Neuronal stem cell (in vitro differentiated cells): Measurements from ENCODE around the gene MYO1C.

Experiments used
- DNase-seq: peaks from one replicate; pipeline ENCODE4 v3.0.0-alpha.2; 2013; ENCODE audit warnings: low spot score
- H2AFZ ChIP-seq: one replicate; pipeline ENCODE4 v1.6.1; 2013; ENCODE audit warnings: mild to moderate bottlenecking, low read length, inconsistent platforms
- H2AK5ac ChIP-seq: 2 replicates; pipeline ENCODE4 v1.6.1; 2013; ENCODE audit warnings: low read depth, mild to moderate bottlenecking, inconsistent platforms, low read length, moderate library complexity, mixed read lengths
- H2BK120ac ChIP-seq: 2 replicates; pipeline ENCODE4 v1.6.1; 2013; ENCODE audit warnings: low read depth, mild to moderate bottlenecking, inconsistent platforms, low read length, moderate library complexity, mixed read lengths
- H2BK12ac ChIP-seq: one replicate; pipeline ENCODE4 v1.6.1; 2013; ENCODE audit warnings: low read length, inconsistent platforms
- H2BK15ac ChIP-seq: 2 replicates; pipeline ENCODE4 v1.6.1; 2013; ENCODE audit warnings: mild to moderate bottlenecking, low read length, inconsistent platforms, mixed read lengths
- H2BK5ac ChIP-seq: one replicate; pipeline ENCODE4 v1.6.1; 2013; ENCODE audit warnings: inconsistent platforms, mild to moderate bottlenecking, low read length, moderate library complexity
- H3K14ac ChIP-seq: one replicate; pipeline ENCODE4 v1.6.1; 2013; ENCODE audit warnings: low read length, inconsistent platforms
- H3K18ac ChIP-seq: 2 replicates; pipeline ENCODE4 v1.6.1; 2013; ENCODE audit warnings: low read length, inconsistent platforms
- H3K23ac ChIP-seq: 2 replicates; pipeline ENCODE4 v1.6.1; 2013; ENCODE audit warnings: low read depth, mild to moderate bottlenecking, mixed read lengths, low read length, inconsistent platforms; ENCODE audit not compliant: poor library complexity
- H3K27ac ChIP-seq: replicated peaks from 3 replicates; pipeline ENCODE4 v1.5.1; 2013; ENCODE audit warnings: low read length, inconsistent platforms
- H3K27me3 ChIP-seq, 3 experiments: 2 replicates each; pipeline ENCODE4 v1.6.1; 2013; ENCODE audit warnings: low read length in 3 of 3, mild to moderate bottlenecking in 2 of 3, inconsistent platforms in 1 of 3, low read depth in 1 of 3, mixed read lengths in 1 of 3, moderate library complexity in 1 of 3; ENCODE audit not compliant: control insufficient read depth in 3 of 3, insufficient read depth in 3 of 3
- H3K36me3 ChIP-seq, 2 donors: replicated peaks in 1 of 2; 2 replicates each; pipeline ENCODE4 v1.6.1; 2013; ENCODE audit warnings: low read length in 2 of 2; ENCODE audit not compliant: control insufficient read depth in 2 of 2, insufficient read depth in 2 of 2
- H3K4ac ChIP-seq: 2 replicates; pipeline ENCODE4 v1.6.1; 2013; ENCODE audit warnings: inconsistent platforms, mild to moderate bottlenecking, low read length, moderate library complexity
- H3K4me1 ChIP-seq, 2 donors: 1 replicate in 1 of 2; 2 replicates in 1 of 2; pipeline ENCODE4 v1.6.1; 2013; ENCODE audit warnings: low read length in 2 of 2, low read depth in 1 of 2; ENCODE audit not compliant: control insufficient read depth in 2 of 2, insufficient read depth in 1 of 2
- H3K4me2 ChIP-seq: one replicate; pipeline ENCODE4 v1.6.1; 2013; ENCODE audit warnings: mild to moderate bottlenecking, low read length, inconsistent platforms; ENCODE audit not compliant: insufficient read depth, poor library complexity, severe bottlenecking
- H3K4me3 ChIP-seq, 2 donors: 2 replicates each; pipeline ENCODE4 v1.5.1; 2013; ENCODE audit warnings: low read length in 2 of 2, mild to moderate bottlenecking in 2 of 2, inconsistent platforms in 1 of 2, moderate library complexity in 1 of 2
- H3K79me1 ChIP-seq: one replicate; pipeline ENCODE4 v1.6.1; 2013; ENCODE audit warnings: low read depth, mild to moderate bottlenecking, inconsistent platforms, low read length, moderate library complexity
- H3K9ac ChIP-seq: one replicate; pipeline ENCODE4 v1.6.1; 2013; ENCODE audit warnings: mild to moderate bottlenecking, low read depth, low read length, inconsistent platforms; ENCODE audit not compliant: poor library complexity
- H3K9me3 ChIP-seq, 2 donors: replicated peaks in 1 of 2; 2 replicates each; pipeline versions ENCODE3 to v1.6.1; 2013; ENCODE audit warnings: low read length in 2 of 2, mild to moderate bottlenecking in 2 of 2, inconsistent platforms in 1 of 2, low read depth in 1 of 2, mixed read lengths in 1 of 2, moderate library complexity in 1 of 2; ENCODE audit not compliant: control insufficient read depth in 2 of 2, insufficient read depth in 1 of 2
- H4K8ac ChIP-seq: one replicate; pipeline ENCODE4 v1.6.1; 2013; ENCODE audit warnings: low read depth, mild to moderate bottlenecking, inconsistent platforms, low read length, moderate library complexity
- H4K91ac ChIP-seq: one replicate; pipeline ENCODE4 v1.6.1; 2013; ENCODE audit warnings: low read length, low read depth, mild to moderate bottlenecking, inconsistent platforms; ENCODE audit not compliant: poor library complexity
- WGBS, 2 donors: extraction: QIAGEN DNeasy Blood & Tissue Kit; methylation state at CpG; one replicate each; pipeline ENCODE4 v1.1.7; 2013; ENCODE audit warnings: missing lambda C conversion rate in 2 of 2, mixed read lengths in 1 of 2; ENCODE audit not compliant: insufficient read length in 2 of 2, insufficient replicate concordance in 1 of 2; ENCODE audit errors: extremely low coverage in 2 of 2; 5-methylcytosine and 5-hydroxymethylcytosine counted together

The MYO1C gene

DNA sequence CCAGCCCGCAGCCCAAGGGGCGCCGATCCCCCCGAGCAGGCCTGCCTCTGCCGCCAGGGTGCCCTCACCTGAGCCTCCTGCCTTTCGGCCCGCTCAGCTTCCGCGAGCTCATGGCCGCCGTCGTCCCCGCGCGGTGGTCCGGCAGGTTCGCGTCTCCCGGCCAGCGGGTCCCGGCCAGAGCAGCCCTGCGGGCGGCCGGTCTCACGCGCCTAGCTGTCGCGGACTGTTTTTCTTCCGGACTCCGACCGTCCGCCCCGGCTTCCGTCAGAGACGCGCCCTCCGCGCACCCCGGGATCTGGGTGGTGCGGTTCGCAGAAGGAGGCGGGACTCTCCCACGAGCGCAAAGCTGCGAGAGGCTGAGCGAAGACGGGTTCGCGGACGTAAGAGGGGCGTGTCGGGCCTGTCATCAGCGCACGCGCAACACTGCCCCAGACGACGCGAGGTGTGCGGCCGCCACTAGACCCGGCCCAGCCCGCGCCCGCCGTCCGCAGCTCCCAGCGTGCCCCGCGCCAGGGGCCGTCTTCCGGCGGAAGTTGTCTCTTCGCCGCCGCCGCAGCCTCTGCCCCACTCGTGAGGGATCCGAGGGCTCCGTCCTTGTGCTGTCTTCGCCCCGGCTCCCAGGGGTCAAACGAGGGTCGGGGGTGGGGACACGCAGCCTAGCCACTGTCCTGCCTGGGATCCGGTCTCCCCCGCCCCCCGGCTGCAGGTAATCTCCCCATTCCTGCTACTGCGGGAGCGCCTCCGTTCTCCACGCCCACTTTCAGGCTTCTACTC is 24.1 kb upstream of the MYO1C start, which contains the start of gene INPP5K:
Gene INPP5K (minus strand): TSS at position 225 of the 774 bp plus-strand sequence. CDS start 113 bp downstream, at position 112.
- H3K18ac ChIP-seq, result peak within 1 kb of the TSS; percentile 92
- no CpG with 5 or more reads among the region's 91 CpGs for WGBS, 2 donors
- DNase-seq, result peak; percentile 94
- H3K9me3 ChIP-seq, result peaks cover 0 to 2% of the 10 kb centered on the region in 2 donors
- no peak within 1 kb of the TSS for H3K4ac ChIP-seq
- H2BK120ac ChIP-seq, result peak within 1 kb of the TSS; percentile 10
- peak within 1 kb of the TSS; percentile 52 for H3K27ac ChIP-seq
- peak within 1 kb of the TSS; percentile 79 for H3K4me2 ChIP-seq
- H3K79me1 ChIP-seq, result peaks cover 3% of the 10 kb centered on the region
- H3K36me3 ChIP-seq, result peaks cover 17 to 48% of the 10 kb centered on the region in 2 donors
- H3K23ac ChIP-seq, result peak within 1 kb of the TSS; percentile 87
- H3K14ac ChIP-seq, result peak within 1 kb of the TSS; percentile 1
- no peaks in the 10 kb centered on the region for H3K27me3 ChIP-seq
- H2AK5ac ChIP-seq, result no peak within 1 kb of the TSS
- peak within 1 kb of the TSS; percentile 96 for H3K9ac ChIP-seq
- H4K91ac ChIP-seq, result no peak within 1 kb of the TSS
- H2BK15ac ChIP-seq, result no peak within 1 kb of the TSS
- peak within 1 kb of the TSS; percentile 98 for H2AFZ ChIP-seq
- no peak within 1 kb of the TSS for H2BK12ac ChIP-seq
- H4K8ac ChIP-seq, result peak within 1 kb of the TSS; percentile 83
- peak within 1 kb of the TSS; percentile 98 for H3K4me3 ChIP-seq
- H3K4me1 ChIP-seq, result peaks cover 4 to 5% of the 10 kb centered on the region in 2 donors
- H2BK5ac ChIP-seq, result no peak within 1 kb of the TSS

DNA sequence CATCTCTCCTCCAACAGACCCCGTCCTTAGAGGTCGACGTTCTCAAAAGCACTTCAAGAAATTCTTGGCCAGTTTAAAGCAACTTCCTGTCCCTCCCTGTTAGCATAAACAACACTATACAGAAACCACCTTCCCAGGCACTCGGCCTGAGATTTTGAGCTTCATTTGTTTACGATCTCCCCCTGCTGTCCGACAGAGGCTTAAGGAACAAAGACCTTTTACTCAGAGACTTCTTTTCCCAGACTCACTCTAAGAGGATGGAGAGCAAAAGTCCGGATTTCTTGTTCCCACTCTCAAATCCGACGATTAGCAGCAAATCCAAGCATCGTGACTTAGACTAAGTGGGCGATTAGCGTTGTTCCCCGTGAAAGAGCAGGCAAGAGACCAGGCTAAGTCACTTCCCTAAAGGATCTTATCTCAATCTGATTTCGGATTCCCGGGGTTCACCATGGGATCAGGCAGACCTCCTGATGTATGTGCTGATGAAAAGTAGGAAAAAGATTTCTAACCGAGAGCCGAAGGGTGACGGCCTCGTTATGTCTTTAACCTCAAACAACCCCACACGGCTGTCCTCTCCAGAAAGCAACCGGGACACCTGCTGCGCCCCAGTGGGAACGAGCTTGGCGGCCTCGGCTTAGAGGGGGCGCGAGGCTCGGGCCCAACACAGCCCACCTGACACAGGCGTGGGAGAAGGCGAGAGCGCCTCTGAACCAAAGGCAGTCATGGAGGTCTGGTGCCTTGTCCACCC is 23.3 kb upstream of the MYO1C start:
- peaks cover 12 to 40% of the 10 kb centered on the region in 2 donors for H3K36me3 ChIP-seq
- peaks cover 3% of the 10 kb centered on the region for H3K79me1 ChIP-seq
- no peak overlapping the region for H2AK5ac ChIP-seq
- peaks cover 4 to 7% of the 10 kb centered on the region in 2 donors for H3K4me1 ChIP-seq
- peak overlapping the region; percentile 79 for H3K4me2 ChIP-seq
- H3K4me3 ChIP-seq, result peak overlapping the region; percentile 98
- no peak overlapping the region for H2BK12ac ChIP-seq
- no peak overlapping the region for H4K8ac ChIP-seq
- peak overlapping the region; percentile 98 for H2AFZ ChIP-seq
- WGBS, 2 donors, result no CpG with 5 or more reads among the region's 31 CpGs
- H3K14ac ChIP-seq, result no peak overlapping the region
- no peak overlapping the region for H3K4ac ChIP-seq
- DNase-seq, result peak; percentile 62
- H3K9me3 ChIP-seq, result no peaks in the 10 kb centered on the region
- H2BK15ac ChIP-seq, result no peak overlapping the region
- H3K23ac ChIP-seq, result no peak overlapping the region
- no peaks in the 10 kb centered on the region for H3K27me3 ChIP-seq
- H4K91ac ChIP-seq, result no peak overlapping the region
- H3K18ac ChIP-seq, result peak overlapping the region; percentile 21
- H2BK120ac ChIP-seq, result no peak overlapping the region
- peak overlapping the region; percentile 86 for H3K9ac ChIP-seq
- no peak overlapping the region for H3K27ac ChIP-seq
- H2BK5ac ChIP-seq, result no peak overlapping the region

DNA sequence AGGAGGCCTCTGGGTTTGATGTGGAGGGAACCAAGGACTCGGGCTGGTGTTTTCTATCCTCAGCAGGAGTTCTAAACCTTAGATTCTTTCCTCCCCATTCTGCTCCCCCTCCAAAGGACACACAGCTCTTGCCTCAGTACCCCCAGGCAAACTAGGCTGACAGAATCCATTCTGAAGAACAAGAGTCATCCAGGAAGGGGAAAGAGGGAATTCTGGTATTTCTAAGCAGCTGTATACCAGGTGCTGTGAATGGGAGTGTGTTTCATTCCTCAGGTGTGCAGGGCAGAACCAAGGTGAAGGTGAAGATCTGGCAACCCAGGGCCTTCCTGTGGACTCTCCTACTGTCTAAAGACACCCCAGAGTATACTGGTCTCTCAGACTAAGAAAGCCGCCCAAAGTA is 19.9 kb upstream of the MYO1C start:
- no peak overlapping the region for H3K14ac ChIP-seq
- no peak overlapping the region for H3K27ac ChIP-seq
- H2BK5ac ChIP-seq, result no peak overlapping the region

More for the DNA sequence above, 19.9 kb upstream of the MYO1C start:
- no peak overlapping the region for H3K4me2 ChIP-seq
- H4K91ac ChIP-seq, result no peak overlapping the region
- H3K27me3 ChIP-seq, result no peaks in the 10 kb centered on the region
- no peaks in the 10 kb centered on the region for H3K79me1 ChIP-seq
- no peak overlapping the region for H3K9ac ChIP-seq
- H3K23ac ChIP-seq, result no peak overlapping the region
- H4K8ac ChIP-seq, result no peak overlapping the region
- H3K4me1 ChIP-seq, result peaks cover 4 to 7% of the 10 kb centered on the region in 2 donors
- no peaks in the 10 kb centered on the region for H3K9me3 ChIP-seq
- no peak overlapping the region for H2BK120ac ChIP-seq
- H3K4ac ChIP-seq, result no peak overlapping the region
- H3K36me3 ChIP-seq, result peaks cover 1 to 21% of the 10 kb centered on the region in 2 donors
- H2AK5ac ChIP-seq, result no peak overlapping the region
- H3K18ac ChIP-seq, result no peak overlapping the region
- no peak overlapping the region for H2BK12ac ChIP-seq
- no peak overlapping the region for H2AFZ ChIP-seq
- H3K4me3 ChIP-seq, result no peak overlapping the region
- no peak overlapping the region for H2BK15ac ChIP-seq
- DNase-seq, result no peak
- no CpG with 5 or more reads among the region's 2 CpGs for WGBS, 2 donors
